Body of pancreas (tissue), 4 donors: Measurements from ENCODE around the gene HTRA3.

Source experiments
- CTCF ChIP-seq, 7 experiments: fragments of 450-650 bp in 4 of 7; fragments of 200-600 bp in 3 of 7; sonication (generic) in 3 of 7; IDR thresholded peaks; one replicate each; pipeline ENCODE4 v1.5.1; 2016 to 2019; ENCODE audit warnings: antibody characterized with exemption in 7 of 7
- POLR2A ChIP-seq, 3 donors: fragments of 450-650 bp; IDR thresholded peaks; one replicate each; pipeline ENCODE4 v1.6.1; 2016; ENCODE audit warnings: antibody characterized with exemption in 3 of 3, mild to moderate bottlenecking in 2 of 3

- TF ChIP-seq POLR2A (IDR thresholded peaks at IDR 0.05) = no peak
- TF ChIP-seq CTCF (IDR thresholded peaks at IDR 0.05) = no peak
Measured at GRCh38 chr4:8343262-8343966, 73.9 kb downstream of the HTRA3 start.
